ENCODE results near the gene ABCD1.

- no peak for TF ChIP-seq CTCF (IDR thresholded peaks at IDR 0.05; ENCODE audit: low read length)
- TF ChIP-seq EZH2 (IDR thresholded peaks at IDR 0.05; ENCODE audit: borderline replicate concordance, low read length), result no peak
These were observed 2.7 kb downstream of the ABCD1 start for GRCh38 chrX:153727123-153727931.

All from OCI-LY1 (cell line).